GM21390 (cell line): ENCODE results near the gene DIO1.
A peak's percentile ranks its signal among the peaks of the same experiment; 100 is the strongest.

ENCODE experiments used
- ATAC-seq: cut with Tn5 transposase; IDR thresholded peaks from one replicate; pipeline ENCODE4 v1.9.1; 2021; ENCODE audit not compliant: unreplicated experiment

Gene DIO1

DNA sequence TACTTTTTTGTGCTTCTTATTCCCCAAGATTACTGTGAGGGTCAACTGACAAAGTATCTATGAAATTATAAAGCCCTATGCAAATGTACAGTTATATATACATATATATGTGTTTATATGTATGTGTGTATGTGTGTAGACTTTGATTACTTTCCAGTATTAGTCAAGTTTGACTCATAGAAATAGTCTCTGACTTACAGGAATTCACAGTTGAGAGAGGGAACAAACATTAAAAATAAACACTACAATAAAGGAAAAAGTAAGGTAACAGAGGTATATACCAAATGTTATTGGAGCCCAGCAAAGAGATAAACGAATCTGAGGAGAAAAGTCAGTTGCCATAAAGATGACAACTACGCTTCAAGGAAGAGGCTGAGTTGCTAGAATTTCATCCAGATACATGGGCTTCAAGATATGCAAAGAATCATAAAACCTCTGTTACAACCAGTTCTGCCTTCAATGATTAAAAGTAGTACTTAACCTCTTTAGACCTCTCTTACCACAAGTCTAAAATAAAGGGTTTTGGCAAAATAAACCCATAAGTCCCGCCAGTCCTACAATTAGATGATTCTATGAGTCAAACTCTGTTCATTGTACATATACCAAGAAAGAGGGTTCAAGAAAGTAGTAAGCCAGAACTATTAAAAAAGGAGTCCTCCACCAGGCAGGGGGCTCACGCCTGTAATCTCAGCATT, 44.3 kb downstream of the DIO1 start:
- ATAC-seq: no peak

DNA sequence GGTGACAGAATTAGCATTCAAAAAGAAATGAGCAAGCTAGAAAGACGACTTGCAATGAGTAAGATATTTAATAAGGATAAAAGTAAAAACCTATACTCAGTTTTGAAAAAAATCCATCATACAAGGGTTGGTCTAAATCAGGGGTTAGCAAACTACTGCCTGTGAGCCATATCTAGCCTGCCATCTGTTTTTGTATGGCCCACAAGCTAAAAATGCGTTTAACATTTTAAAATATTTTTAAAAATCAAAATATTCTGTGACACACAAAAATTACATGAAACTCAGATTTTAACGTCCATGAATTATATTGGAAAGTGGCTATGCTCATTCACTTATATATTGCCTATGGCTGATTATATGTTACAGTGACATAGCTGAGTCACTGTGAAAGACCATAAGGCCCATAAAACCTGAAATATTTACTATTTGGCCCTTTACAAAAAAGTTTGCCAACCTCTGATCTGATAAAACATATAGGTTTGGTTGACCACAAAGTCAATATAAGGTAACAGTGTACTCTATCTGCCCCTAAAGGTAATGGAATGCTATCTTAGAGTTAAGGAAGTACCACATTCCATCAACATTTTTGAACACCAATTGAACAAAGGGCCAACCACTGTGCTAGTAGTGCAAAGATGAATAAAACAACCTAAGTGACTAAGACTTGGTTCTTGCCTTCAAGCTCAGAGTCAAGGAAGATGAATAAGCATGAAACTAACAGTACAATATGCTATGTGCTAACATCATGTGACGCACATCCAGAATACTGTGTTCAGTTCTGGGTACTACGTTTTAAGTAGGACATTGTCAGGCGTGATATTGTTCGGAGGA, 48.4 kb downstream of the DIO1 start:
- ATAC-seq: no peak

DNA sequence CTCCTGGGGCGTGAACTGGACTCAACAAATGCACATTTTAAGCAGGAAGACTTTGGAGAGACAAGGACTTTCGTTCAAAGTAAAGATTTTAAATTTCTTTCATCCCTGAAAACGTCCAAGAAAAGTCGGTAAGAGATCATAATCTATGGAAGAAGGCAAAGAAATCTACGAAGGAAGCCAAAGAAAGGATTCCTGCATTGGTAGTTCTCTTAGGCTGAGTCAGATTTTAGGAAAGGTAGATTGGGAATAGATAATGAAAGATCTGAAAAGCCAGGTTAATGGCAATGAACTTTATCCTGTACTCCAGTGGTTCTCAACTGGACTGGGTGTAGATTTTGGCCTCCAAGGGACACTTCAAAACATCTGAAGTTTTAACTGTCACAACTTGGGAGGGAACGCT, 49.1 kb downstream of the DIO1 start:
- ATAC-seq: no peak

DNA sequence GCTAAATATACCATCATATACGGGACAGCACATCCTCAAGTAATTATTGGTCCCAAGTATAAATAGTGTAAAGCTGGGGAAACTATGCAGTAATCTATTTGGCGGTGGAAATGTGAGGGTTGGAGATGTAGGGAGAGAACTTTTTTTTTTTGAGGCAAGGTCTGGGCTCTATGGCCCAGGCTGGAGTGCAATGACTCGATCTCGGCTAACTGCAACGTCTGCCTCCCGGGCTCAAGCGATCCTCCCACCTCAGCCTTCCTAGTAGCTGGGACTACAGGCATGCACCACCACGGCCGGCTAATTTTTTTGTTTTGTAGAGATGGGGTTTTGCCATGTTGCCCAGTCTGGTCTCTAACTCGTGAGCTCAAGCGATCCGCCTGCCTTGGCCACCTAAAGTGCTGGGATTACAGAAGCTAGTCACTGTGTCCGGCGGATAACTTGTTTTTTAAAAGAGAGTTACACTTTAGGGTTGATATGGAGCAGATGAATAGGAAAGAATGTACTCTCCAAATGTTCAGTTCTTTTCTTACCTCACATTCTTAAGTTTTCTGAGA, 49.6 kb downstream of the DIO1 start:
- no peak for ATAC-seq

DNA sequence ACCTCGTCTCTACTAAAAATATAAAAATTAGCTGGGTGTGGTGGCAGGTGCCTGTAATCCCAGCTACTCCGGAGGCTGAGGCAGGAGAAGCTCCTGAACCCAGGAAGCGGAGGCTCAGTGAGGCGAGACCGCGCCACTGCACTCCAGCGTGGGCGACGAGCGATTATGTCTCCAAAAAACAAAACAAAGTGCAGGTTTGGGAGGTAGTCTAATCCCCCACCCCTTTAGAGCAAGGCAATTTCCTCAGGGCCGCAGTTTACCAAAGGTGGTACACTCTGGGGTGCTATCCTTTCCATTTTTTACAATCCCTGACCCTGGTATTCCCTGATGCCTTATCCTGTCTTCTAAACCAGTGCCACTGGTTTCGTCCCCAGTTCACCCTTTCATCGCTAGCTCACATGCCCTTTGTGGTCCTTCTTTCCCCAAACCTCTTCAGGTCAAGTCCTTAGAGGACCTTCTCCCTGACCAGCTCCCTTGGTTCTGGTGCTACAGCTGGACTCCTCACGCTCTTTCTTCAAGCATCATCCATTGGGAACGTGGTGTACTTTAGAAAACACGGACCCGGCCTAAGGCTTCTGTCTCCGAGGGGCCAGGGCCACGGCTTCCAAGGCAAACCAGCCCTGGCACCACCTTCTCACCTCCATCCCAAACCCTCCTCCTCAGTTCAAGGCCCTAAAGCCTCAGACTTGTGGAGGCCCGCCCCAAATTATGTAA, 50.6 kb downstream of the DIO1 start:
- no peak for ATAC-seq

DNA sequence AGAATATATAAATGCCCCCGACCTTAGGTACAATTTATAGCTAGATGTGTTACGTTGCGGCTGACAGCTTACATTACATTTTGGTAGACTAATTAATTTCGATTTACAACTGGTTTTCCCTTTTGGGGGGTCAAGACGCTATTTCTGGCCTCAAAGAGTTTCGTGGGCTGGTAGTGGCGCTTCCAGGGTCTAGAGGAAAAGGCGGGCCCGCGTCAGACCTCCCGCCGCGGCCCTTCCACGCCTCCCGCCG, 51.1 kb downstream of the DIO1 start:
- ATAC-seq: no peak

DNA sequence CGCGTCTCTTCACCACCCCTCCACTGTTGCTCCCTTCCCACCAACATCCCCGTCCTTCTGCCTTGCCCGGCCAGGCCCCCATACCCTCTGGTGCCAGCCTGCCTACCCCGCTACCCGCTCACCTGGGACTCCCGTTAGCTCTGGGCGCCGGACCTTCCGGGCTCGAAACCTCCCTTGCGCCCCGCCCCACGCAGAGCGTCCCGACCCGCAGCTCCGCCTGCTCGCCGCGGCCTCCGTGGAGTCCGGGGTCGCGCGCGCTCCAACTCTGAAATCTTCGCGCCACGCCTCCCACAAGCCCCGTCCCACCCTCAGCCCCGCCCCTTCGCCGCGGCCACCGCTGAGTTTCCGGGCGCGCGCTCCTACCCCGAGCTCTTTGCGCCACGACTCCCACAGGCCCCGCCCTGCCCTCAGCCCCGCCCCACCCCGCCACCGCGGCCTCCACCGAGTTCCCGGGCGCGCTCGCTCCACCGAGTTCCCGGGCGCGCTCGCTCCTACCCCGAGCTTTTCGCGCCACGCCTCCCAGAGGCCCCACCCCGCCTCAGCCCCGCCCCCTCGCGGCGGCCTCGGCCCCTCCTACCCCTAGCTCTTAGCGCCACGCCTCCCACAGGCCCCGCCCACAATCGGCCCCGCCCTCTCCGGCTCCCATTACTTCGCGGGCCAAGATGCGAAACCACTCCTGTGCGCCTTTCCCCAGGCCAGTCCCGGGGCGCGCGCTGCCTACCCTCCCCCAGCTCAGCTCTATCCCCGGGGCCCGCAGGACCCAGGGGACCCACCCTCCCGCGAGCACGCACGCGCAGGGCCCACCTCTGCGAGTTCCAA, 51.7 kb downstream of the DIO1 start, which contains the start of gene IFT25:
IFT25 (minus strand) TSS at position 267 of the 819 bp plus-strand sequence. CDS start 5,617 bp downstream, outside the sequence.
- ATAC-seq: peak; percentile 77

DNA sequence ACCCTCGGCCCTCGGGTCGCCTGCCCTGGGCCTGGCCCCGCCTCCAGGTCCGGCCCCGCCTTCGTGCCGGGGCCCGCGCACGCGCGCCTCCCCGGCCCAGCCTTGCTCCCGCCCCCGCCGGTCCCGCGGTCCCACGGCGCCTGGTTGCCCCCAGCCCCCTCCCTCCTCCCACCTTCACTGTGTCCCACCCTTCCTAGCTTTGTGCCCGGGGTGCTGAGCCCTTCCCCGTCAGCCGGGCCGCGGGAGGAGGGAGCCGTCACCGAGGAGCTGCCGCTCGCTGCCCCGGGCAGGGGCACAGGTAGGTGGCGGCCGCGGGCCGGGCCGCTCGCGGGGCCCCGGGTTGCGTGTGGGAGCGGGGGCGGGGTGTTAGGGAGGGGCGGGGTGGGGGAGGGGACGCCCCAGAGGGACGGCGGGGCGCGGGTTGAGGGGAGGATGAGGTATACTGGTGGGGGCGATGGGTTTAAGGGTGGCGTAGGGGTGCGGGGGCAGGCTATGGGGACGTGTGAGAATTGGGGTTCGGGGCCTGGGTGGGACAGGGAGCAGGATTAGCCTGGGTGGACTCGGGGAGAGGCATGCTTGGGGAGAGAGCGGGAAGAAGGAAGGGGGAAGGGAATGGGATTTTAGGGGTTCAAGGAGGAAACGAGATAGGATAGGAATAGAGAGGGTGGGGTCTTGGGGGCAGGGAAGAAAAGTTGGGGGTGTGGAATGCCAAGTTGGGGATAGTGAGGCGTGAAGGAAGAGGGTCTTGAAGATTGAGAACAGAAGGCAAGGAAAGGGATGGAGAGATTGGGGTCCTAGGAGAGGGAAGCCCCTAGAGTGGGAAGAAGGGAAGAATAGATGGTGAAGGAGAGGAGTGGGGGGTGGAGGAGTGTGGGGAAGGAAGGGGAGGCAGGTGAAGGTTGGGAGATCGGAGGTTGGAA, 52.5 kb downstream of the DIO1 start, which contains the start of gene LRRC42:
LRRC42 (plus strand) TSS at position 99 of the 920 bp plus-strand sequence. CDS start 5,650 bp downstream, outside the sequence.
- peak; percentile 65 for ATAC-seq

DNA sequence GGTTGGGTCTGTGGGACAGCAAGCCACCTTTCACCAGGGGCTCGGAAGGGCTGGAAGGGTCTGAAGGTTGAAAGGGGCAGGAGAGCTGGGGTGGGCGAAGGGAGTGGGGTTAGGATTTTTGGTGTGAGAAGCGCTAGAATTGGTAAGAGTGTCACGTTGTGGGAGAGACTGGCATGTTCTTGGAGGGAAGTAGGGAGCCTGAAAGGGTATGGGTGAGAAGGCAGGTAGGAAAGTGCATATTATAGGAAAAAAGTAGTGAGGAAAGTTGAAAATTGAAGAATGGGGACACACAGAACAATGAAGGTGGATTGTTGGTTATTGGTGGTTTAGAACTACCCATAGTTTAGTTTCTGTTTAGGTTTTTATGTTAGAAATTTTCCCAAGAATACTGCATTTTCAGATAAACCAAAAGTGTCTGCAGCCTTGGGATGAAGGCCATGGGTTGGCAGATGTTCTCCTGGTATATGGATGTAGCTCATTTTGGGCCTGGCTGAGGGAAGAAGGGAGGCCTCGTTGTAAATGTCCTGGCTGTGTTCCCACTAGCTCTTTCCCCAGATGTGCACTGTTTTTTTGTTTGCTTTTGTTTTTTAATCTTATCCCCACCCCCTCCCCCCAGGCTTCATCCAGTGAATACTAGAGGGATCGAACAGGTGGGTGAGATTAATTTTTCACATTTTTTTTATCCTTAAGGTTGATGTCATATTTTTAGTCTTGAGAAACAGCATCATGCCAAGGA, 53.4 kb downstream of the DIO1 start:
- ATAC-seq: no peak

DNA sequence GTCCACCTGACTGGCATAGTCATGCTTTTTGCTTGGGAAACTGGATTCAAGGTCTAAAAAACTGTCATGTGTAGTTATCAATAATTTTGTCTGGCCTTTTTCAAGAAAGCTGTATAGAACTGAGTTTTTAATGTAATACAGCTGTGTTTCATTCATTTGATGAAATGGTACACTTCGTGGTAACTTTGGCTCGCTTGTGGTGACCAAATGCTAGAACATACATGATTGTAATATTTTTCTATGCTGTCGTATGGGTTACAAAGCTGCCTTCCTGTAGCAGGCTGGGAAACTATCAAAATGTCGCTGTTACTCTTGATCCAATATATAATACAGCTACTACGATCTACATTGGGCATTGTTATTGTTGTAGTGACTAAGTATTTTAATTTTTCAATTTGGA, 54.3 kb downstream of the DIO1 start:
- no peak for ATAC-seq

DNA sequence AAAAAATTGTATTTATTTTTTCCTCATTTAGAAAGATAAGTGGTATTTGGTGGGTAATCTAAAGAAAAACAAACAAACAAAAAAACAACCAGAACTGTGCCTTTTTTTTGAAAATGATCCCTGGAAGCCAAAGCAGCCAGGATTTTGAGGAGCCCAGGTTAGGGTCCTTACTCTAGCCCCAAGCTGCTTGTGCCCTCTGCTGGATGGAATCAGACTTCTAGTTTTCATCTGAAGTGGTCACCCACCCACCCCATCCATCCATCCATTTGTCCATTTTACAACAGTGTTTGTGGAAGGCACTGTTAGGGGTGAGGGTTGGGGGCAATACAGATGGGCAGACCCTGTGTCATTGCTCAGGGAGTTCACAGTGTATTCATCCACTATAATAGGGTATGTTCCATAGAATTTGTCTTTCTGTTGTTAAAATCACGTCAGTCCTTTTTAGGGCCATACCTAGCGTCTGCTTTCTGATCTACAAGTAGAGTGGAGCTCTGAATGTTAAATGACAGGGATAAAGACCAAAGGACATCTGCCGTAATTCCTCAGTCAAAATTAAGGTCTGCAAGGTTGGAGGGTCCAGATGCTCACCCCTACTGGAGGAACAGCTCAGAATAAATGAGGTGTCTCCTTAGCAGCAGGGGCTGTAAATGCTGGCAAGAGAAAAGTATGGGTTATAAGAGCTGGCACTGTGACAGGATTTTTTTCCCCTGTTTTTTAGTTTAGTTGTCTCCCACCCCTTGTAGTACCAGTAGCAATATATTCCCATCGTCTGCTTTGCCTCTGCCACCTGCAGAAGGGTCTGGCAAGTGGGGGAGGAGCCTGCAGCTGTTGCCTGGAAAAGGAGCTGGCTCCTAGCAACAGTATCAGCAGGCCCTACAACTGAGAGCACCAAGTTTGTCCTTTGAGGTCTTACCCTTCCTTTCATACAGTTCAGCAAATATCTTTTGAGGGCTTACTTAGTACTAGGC, 55.3 kb downstream of the DIO1 start:
- no peak for ATAC-seq

DNA sequence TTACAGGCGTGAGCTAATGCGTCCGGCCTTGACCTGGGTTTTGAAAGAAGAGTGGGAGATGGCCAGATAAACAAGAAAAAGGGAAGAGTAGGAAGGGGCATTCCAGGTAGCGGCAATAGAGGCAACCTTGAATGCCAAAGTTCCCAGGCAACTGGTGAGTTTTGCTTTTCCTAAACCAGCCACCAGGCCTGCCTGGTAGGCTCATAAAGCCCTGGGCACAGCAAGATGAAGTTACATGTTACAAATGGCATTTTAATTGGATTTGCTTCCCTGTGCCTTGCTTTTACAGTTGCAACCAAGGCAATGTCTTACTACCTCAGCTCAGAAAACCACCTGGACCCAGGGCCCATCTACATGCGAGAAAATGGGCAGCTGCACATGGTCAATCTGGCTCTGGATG, 57.7 kb downstream of the DIO1 start:
- no peak for ATAC-seq

DNA sequence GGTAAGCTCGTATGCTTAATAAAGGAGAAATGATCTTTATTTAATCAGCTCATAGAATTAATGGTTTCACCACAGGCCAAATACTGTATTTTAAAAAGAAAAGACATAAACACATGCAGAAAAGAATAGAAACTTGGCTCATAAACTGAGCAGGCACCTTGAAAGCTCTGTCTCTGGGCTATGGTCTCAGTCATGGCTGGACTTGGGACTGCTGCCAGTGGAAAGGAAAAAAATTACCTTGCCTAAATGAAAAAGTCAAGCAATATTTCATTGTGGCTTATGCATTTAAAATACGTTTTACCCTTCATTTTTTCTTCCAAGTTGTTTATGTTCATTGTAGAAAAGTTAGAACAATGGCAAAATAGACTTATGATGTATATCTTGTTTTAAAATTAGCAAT, 60.1 kb downstream of the DIO1 start:
- ATAC-seq: no peak

DNA sequence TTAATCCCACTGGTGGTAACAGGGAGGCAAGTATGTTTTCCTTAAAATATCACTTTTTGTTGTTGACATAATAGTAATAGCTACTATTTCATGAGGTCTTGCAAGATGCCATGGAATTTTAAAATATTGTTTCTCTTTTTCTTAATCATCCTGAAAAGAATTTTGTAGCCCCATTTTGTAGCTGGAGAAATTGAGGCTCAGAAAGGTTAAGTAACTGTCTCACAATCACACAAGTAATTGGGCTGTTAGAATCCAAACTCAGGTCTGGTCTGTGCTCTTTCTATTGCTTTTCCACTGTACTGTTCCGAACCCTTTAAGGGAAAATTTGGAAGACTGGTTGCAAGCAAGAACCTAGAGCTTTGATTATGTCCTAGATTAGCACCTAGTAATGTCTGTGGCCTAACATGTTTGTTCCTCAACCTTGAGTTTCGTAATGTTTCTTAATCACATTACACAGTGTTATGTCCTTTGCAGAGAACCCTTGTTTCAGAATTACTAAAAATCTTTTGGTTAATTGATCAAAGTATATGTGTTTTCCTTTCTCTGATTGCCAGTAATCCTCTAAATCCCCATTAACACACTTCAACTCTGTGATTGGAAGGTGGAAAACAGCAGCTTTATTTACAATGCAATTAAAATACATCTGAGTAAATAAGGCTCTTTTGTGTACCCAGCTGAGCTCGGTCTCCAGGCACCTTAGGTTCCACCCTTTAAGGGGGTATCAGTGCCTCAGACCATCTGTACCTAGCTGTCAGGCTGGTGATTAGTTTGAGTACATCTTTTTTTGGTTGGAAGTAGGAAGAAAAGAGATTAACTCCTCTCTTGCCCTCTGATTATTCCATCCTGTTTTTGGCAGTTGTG, 62.6 kb downstream of the DIO1 start:
- ATAC-seq: no peak

DNA sequence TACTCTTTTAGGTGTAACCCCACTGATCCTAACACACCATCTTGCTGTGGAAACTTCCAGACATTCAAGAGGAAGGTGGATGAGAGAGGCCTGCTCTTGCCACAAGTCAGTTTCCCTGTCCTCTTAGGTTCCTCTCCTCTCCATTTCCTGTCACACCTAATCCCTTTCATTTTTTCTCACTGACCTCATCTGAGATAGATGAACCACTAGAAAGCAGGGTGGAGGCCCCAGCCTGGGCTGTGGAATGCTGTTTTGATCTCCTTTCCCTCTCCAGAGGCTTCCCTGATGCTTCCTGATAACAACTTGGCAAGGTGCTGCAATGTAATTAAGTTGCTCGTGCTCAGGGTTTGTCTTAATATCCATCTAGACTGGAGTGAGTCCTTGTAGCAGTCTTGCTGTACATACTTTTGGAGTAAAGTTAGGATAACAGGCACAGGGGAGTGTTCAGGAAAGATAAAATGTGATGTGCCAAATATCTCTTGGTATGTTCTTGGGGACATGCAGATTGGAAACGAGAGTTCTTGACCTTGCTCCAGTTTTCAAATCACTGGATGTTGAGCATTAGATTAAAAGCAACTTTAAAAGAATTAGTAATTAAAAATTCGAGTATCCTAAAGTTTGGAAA, 63.3 kb downstream of the DIO1 start:
- ATAC-seq: no peak

DNA sequence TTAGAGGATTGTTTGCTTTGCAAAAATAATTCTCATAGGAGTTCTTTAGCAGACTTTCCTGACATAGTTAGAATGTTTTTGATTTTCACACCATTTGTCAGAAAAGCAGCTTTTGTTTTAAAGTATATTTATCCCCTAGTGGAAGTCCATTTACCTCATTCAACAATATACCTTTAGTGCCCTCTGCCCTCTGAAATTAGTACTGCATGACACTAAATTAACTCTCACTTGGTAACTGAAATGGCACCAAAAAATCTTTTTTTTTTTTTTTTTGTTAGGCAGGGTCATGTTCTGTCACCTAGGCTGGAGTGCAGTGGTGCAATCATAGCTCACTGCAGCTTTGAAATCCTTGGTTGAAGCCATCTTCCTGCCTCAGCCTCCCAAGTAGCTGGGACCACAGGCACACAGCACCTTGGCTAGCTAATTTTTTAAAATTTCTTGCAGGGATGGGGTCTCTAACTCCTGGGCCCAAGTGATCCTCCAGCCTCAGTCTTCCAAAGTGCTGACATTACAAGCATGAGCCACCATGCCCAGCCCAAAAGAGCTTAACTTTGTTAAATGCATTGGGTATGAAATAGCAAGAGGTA, 65.8 kb downstream of the DIO1 start:
- ATAC-seq: no peak
